GM20431 (cell line): ENCODE results near the gene HECTD4.
"Not testable (repeated sequence)": the region's sequence is repeated elsewhere in the genome, so short reads cannot be mapped to it uniquely, and the experiment has no call there.

Experiments used
- in situ Hi-C: fragments of 300-500 bp; cut with MseI, MboI; formaldehyde crosslinking; loops from one replicate; pipeline ENCODE4 v1.15.0; 2020; ENCODE audit warnings: low sequenced_read_pairs; ENCODE audit not compliant: unreplicated experiment

HECTD4 gene

GRCh38 chr12:112381883-112382796 lies at the start of gene HECTD4:
HECTD4 (minus strand) TSS chr12:112382431; CDS start chr12:112382128, 303 bp downstream.
- in situ Hi-C loops: loop anchor here (25.0 kb wide), 1 partner anchor 195 kb away; no protein-coding TSS in a partner anchor

- in situ Hi-C loops: no loop called here
Measured at GRCh38 chr12:112431965-112432364, 49.7 kb upstream of the HECTD4 start.

GRCh38 chr12:112430929-112431328 lies 48.7 kb upstream of the HECTD4 start:
- in situ Hi-C loops: no loop called here

- in situ Hi-C loops: no loop called here
Measured at GRCh38 chr12:112427760-112428159, 45.5 kb upstream of the HECTD4 start.

- in situ Hi-C loops: no loop called here
Measured at GRCh38 chr12:112425582-112426382, 43.6 kb upstream of the HECTD4 start.

GRCh38 chr12:112424126-112424525 lies 41.9 kb upstream of the HECTD4 start:
- in situ Hi-C loops: no loop called here

- in situ Hi-C loops: no loop called here
Measured at GRCh38 chr12:112422531-112422930, 40.3 kb upstream of the HECTD4 start.

- in situ Hi-C loops: no loop called here
Measured at GRCh38 chr12:112421363-112421762, 39.1 kb upstream of the HECTD4 start.

GRCh38 chr12:112420740-112421139 lies 38.5 kb upstream of the HECTD4 start:
- in situ Hi-C loops: no loop called here

GRCh38 chr12:112419297-112420133 lies 37.3 kb upstream of the HECTD4 start:
- in situ Hi-C loops: no loop called here

GRCh38 chr12:112418608-112419296 lies 36.5 kb upstream of the HECTD4 start, which contains the start of gene PTPN11:
PTPN11 (plus strand) TSS chr12:112418947; CDS start chr12:112419112, 165 bp downstream.
- in situ Hi-C loops: no loop called here

- in situ Hi-C loops: no loop called here
Measured at GRCh38 chr12:112418273-112418607, 36.0 kb upstream of the HECTD4 start.

GRCh38 chr12:112415457-112415856 lies 33.2 kb upstream of the HECTD4 start:
- in situ Hi-C loops: not testable (repeated sequence)

GRCh38 chr12:112413855-112414625 lies 31.8 kb upstream of the HECTD4 start:
- in situ Hi-C loops: no loop called here

GRCh38 chr12:112409906-112410244 lies 27.6 kb upstream of the HECTD4 start:
- in situ Hi-C loops: no loop called here

GRCh38 chr12:112409064-112409905 lies 27.1 kb upstream of the HECTD4 start, which contains the start of gene RPL6:
RPL6 (minus strand) TSS chr12:112409605; CDS start chr12:112408656, 949 bp downstream.
- in situ Hi-C loops: no loop called here

- in situ Hi-C loops: no loop called here
Measured at GRCh38 chr12:112408621-112409020, 26.4 kb upstream of the HECTD4 start.

- in situ Hi-C loops: not testable (repeated sequence)
Measured at GRCh38 chr12:112407683-112408082, 25.5 kb upstream of the HECTD4 start.
